ENCODE measurements around the gene AFF4. TPM values are rescaled to one million over a fixed set of nuclear protein-coding genes. Genes with fewer than 3 reads are reported as not detected.

Gene AFF4
- total and polyA plus RNA-seq, 2 donors (not counting 1 experiment from before 2014, with no cell fraction given), result 16.2 to 81.5 TPM

GRCh38 chr5:132951897-132952296 lies 11.5 kb downstream of the AFF4 start:
- ATAC-seq (ENCODE audit: low read depth) (no peak), DNase-seq (no peak)
- no peak overlapping the region for H3K4me3 ChIP-seq (ENCODE audit: control extremely low read depth in 1 of 5, extremely low read depth in 1 of 5, insufficient read depth in 1 of 5, low read depth in 2 of 5, low read length in 4 of 5)
- Mint-ChIP-seq H3K4me1 (peaks cover 45% of the 10 kb centered on the region), H3K9me3 (ENCODE audit: insufficient read depth) (no peaks in the 10 kb centered on the region), H3K4me3 (no peak overlapping the region), H3K27ac (no peak overlapping the region), H3K27me3 (no peaks in the 10 kb centered on the region)
- no peak overlapping the region for H3K9ac ChIP-seq (ENCODE audit: low read length)
- 96% methylated on average over 2 of the region's 2 CpGs for WGBS (ENCODE audit: insufficient coverage)
- no peaks in the 10 kb centered on the region for H3K27me3 ChIP-seq (replicated peaks in 1 of 4; ENCODE audit: control extremely low read depth in 1 of 4, control insufficient read depth in 3 of 4, insufficient read depth in 4 of 4, low read length in 3 of 4)
- ChIA-PET POLR2A (interaction anchor here (0.6 kb wide), 1 partner anchor 150 kb away, joined by 4 read pairs; no protein-coding TSS in a partner anchor), CTCF (no interaction called here)
- H4K20me1 ChIP-seq (ENCODE audit: control insufficient read depth, insufficient read depth, low read length, poor library complexity, severe bottlenecking), result peaks cover 94% of the 10 kb centered on the region
- intact Hi-C loops (cut with micrococcal nuclease), result no loop called here
- no peak overlapping the region for H3K4me2 ChIP-seq (replicated peaks; ENCODE audit: low read depth, low read length, poor library complexity, severe bottlenecking)
- no peaks in the 10 kb centered on the region for H3K9me3 ChIP-seq (ENCODE audit: control extremely low read depth in 1 of 3, control insufficient read depth in 2 of 3, insufficient read depth in 1 of 3, low read length in 2 of 3)
- H3K79me2 ChIP-seq (ENCODE audit: control insufficient read depth, insufficient read depth, low read length), result peaks cover 97% of the 10 kb centered on the region
- peaks cover 7 to 30% of the 10 kb centered on the region in 2 experiments for H3K36me3 ChIP-seq (replicated peaks in 1 of 2; ENCODE audit: control extremely low read depth in 1 of 2, control insufficient read depth in 1 of 2, extremely low read depth in 1 of 2, insufficient read depth in 2 of 2, low read length in 1 of 2)
- no peak overlapping the region for H3K27ac ChIP-seq (ENCODE audit: low read length in 2 of 2)
- H3K4me1 ChIP-seq (ENCODE audit: control insufficient read depth in 2 of 2, insufficient read depth in 2 of 2, low read length in 2 of 2), result peaks cover 0 to 5% of the 10 kb centered on the region in 2 donors
- no peak overlapping the region for H2AFZ ChIP-seq (ENCODE audit: insufficient read depth, low read depth, low read length, poor library complexity, severe bottlenecking)
- TF ChIP-seq EZH2 (IDR thresholded peaks at IDR 0.05; ENCODE audit: borderline replicate concordance, insufficient read depth, low read depth, low read length, poor library complexity, severe bottlenecking) (no peak), CTCF (IDR thresholded peaks at IDR 0.05) (no peak)

GRCh38 chr5:132949136-132949535 lies 14.3 kb downstream of the AFF4 start:
- CTCF ChIA-PET, result no interaction called here
- H3K4me1 Mint-ChIP-seq, result peaks cover 46% of the 10 kb centered on the region

More at GRCh38 chr5:132949136-132949535, 14.3 kb downstream of the AFF4 start:
- Histone ChIP-seq H3K4me3 (ENCODE audit: control extremely low read depth in 1 of 5, extremely low read depth in 1 of 5, insufficient read depth in 1 of 5, low read depth in 2 of 5, low read length in 4 of 5) (no peak overlapping the region), H3K27me3 (replicated peaks in 1 of 4; ENCODE audit: control extremely low read depth in 1 of 4, control insufficient read depth in 3 of 4, insufficient read depth in 4 of 4, low read length in 3 of 4) (no peaks in the 10 kb centered on the region), H3K4me2 (replicated peaks; ENCODE audit: low read depth, low read length, poor library complexity, severe bottlenecking) (no peak overlapping the region), H3K4me1 (ENCODE audit: control insufficient read depth in 2 of 2, insufficient read depth in 2 of 2, low read length in 2 of 2) (no peaks in the 10 kb centered on the region), H4K20me1 (ENCODE audit: control insufficient read depth, insufficient read depth, low read length, poor library complexity, severe bottlenecking) (peaks cover 90% of the 10 kb centered on the region), H3K79me2 (ENCODE audit: control insufficient read depth, insufficient read depth, low read length) (peaks cover 98% of the 10 kb centered on the region), H3K9ac (ENCODE audit: low read length) (no peak overlapping the region), H2AFZ (ENCODE audit: insufficient read depth, low read depth, low read length, poor library complexity, severe bottlenecking) (no peak overlapping the region), H3K9me3 (ENCODE audit: control extremely low read depth in 1 of 3, control insufficient read depth in 2 of 3, insufficient read depth in 1 of 3, low read length in 2 of 3) (no peaks in the 10 kb centered on the region), H3K27ac (ENCODE audit: low read length in 2 of 2) (no peak overlapping the region), H3K36me3 (replicated peaks in 1 of 2; ENCODE audit: control extremely low read depth in 1 of 2, control insufficient read depth in 1 of 2, extremely low read depth in 1 of 2, insufficient read depth in 2 of 2, low read length in 1 of 2) (peaks cover 3 to 21% of the 10 kb centered on the region in 2 experiments)
- H3K9me3 Mint-ChIP-seq (ENCODE audit: insufficient read depth), result no peaks in the 10 kb centered on the region
- DNase-seq (no peak), ATAC-seq (ENCODE audit: low read depth) (no peak)
- no peak overlapping the region for H3K27ac Mint-ChIP-seq
- POLR2A ChIA-PET, result no interaction called here
- TF ChIP-seq CTCF (IDR thresholded peaks at IDR 0.05), result no peak
- TF ChIP-seq EZH2 (IDR thresholded peaks at IDR 0.05; ENCODE audit: borderline replicate concordance, insufficient read depth, low read depth, low read length, poor library complexity, severe bottlenecking), result no peak
- 100% methylated on average over 2 of the region's 2 CpGs for WGBS (ENCODE audit: insufficient coverage)
- intact Hi-C loops (cut with micrococcal nuclease), result no loop called here
- no peaks in the 10 kb centered on the region for H3K27me3 Mint-ChIP-seq
- no peak overlapping the region for H3K4me3 Mint-ChIP-seq

All from B cell (primary cell).